ENCODE data around the gene WNT6.

The WNT6 gene

DNA sequence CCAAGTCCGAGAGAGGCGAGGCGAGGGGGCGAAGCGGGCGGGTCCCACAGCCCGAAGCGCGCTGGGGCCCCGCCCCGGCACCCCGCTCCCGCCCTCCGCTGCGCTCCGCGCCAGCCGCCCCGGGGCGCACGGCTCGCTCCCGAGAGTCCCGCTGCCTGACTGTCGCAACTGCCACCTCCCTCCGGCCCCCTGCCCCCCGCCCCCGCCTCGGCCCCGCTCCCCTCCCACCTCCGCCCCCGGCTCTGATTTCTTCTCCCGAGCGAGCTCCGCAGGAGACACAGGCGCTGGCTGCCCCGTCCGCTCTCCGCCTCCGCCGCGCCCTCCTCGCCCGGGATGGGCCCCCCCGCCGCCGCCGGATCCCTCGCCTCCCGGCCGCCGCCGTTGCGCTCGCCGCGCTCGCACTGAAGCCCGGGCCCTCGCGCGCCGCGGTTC is at the start of gene WNT6:
WNT6 (plus strand) TSS at position 250 of the 432 bp plus-strand sequence. CDS start 233 bp downstream, outside the sequence.
- Histone ChIP-seq H3K4me3 (ENCODE audit: low read depth, low read length) (no peak within 1 kb of the TSS), H2AFZ (ENCODE audit: low read length, unreplicated experiment) (no peak within 1 kb of the TSS), H3K79me2 (ENCODE audit: control insufficient read depth, insufficient read depth, low read length, unreplicated experiment) (no peaks in the 10 kb centered on the region), H3K27me3 (ENCODE audit: insufficient read depth, low read length) (peaks cover 71% of the 10 kb centered on the region), H3K27ac (ENCODE audit: low read depth, low read length) (no peak within 1 kb of the TSS), H3K36me3 (ENCODE audit: insufficient read depth, low read length) (no peaks in the 10 kb centered on the region), H3K4me1 (ENCODE audit: control insufficient read depth, insufficient read depth, low read length, unreplicated experiment) (no peaks in the 10 kb centered on the region)

DNA sequence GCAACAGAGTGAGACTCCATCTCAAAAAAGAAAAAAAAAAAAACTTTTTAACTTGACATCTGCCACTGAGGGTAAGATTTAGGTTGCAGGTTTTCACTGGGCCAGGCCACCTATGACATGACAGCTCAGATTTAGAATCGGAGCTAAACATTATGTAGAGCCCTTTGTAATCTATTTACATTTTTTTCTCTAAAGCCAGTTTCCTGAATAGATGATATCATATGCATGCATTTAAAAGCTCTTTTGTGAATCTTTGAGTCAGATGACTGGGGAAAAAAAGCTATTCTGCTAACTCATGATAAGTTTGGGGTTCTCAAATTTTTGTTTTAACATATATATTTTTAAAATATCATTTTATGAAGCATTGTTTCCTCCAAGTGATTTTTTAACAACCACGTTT is 49.3 kb upstream of the WNT6 start:
- H3K4me1 ChIP-seq (ENCODE audit: control insufficient read depth, insufficient read depth, low read length, unreplicated experiment), result peaks cover 19% of the 10 kb centered on the region
- H3K27me3 ChIP-seq (ENCODE audit: insufficient read depth, low read length), result no peaks in the 10 kb centered on the region
- H3K79me2 ChIP-seq (ENCODE audit: control insufficient read depth, insufficient read depth, low read length, unreplicated experiment), result no peaks in the 10 kb centered on the region
- no peak overlapping the region for H2AFZ ChIP-seq (ENCODE audit: low read length, unreplicated experiment)
- H3K4me3 ChIP-seq (ENCODE audit: low read depth, low read length), result no peak overlapping the region
- no peak overlapping the region for H3K27ac ChIP-seq (ENCODE audit: low read depth, low read length)
- no peaks in the 10 kb centered on the region for H3K36me3 ChIP-seq (ENCODE audit: insufficient read depth, low read length)

DNA sequence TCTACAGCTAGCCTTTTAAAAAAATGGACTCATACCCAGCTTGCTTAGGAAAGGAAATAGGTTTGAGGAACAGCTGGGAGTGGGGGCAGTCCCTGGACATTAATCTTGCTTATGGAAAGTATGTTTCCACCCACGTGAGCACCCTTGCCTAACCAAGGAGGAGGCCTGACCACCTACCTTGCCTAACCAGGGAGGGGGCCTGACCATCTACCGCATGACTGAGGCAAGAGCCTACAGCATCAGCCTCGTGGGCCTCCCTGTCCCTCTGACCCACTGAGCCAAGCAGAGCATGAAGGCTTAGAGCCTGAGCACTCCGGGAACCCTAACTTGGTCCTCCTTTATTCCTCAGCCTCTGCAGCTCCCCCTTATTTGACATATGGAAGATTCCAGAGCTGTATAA is 48.2 kb upstream of the WNT6 start:
- Histone ChIP-seq H3K36me3 (ENCODE audit: insufficient read depth, low read length) (no peaks in the 10 kb centered on the region), H3K27ac (ENCODE audit: low read depth, low read length) (no peak overlapping the region), H2AFZ (ENCODE audit: low read length, unreplicated experiment) (no peak overlapping the region), H3K4me1 (ENCODE audit: control insufficient read depth, insufficient read depth, low read length, unreplicated experiment) (peaks cover 10% of the 10 kb centered on the region), H3K27me3 (ENCODE audit: insufficient read depth, low read length) (no peaks in the 10 kb centered on the region), H3K79me2 (ENCODE audit: control insufficient read depth, insufficient read depth, low read length, unreplicated experiment) (no peaks in the 10 kb centered on the region), H3K4me3 (ENCODE audit: low read depth, low read length) (no peak overlapping the region)

DNA sequence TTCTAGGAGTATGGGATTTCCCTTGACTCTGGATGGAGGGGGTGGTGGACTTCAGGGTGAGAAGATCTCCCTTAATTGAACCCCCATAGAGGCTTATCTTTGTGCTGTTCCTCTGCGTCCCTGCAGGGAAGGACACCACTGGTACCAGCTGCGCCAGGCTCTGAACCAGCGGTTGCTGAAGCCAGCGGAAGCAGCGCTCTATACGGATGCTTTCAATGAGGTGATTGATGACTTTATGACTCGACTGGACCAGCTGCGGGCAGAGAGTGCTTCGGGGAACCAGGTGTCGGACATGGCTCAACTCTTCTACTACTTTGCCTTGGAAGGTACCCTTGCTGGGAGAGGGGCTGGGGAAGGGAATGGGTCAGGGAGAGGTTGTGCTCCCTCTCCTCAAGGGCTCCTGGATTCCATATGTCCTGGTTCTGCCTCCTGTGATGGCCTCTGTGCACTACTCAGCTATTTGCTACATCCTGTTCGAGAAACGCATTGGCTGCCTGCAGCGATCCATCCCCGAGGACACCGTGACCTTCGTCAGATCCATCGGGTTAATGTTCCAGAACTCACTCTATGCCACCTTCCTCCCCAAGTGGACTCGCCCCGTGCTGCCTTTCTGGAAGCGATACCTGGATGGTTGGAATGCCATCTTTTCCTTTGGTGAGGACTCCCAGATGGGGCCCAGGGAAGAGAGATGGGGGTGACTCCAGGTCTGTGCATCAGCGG is 47.3 kb upstream of the WNT6 start:
- H3K79me2 ChIP-seq (ENCODE audit: control insufficient read depth, insufficient read depth, low read length, unreplicated experiment), result no peaks in the 10 kb centered on the region
- H2AFZ ChIP-seq (ENCODE audit: low read length, unreplicated experiment), result no peak overlapping the region
- H3K4me1 ChIP-seq (ENCODE audit: control insufficient read depth, insufficient read depth, low read length, unreplicated experiment), result peaks cover 4% of the 10 kb centered on the region
- H3K27me3 ChIP-seq (ENCODE audit: insufficient read depth, low read length), result no peaks in the 10 kb centered on the region
- H3K4me3 ChIP-seq (ENCODE audit: low read depth, low read length), result no peak overlapping the region
- no peak overlapping the region for H3K27ac ChIP-seq (ENCODE audit: low read depth, low read length)
- H3K36me3 ChIP-seq (ENCODE audit: insufficient read depth, low read length), result no peaks in the 10 kb centered on the region

DNA sequence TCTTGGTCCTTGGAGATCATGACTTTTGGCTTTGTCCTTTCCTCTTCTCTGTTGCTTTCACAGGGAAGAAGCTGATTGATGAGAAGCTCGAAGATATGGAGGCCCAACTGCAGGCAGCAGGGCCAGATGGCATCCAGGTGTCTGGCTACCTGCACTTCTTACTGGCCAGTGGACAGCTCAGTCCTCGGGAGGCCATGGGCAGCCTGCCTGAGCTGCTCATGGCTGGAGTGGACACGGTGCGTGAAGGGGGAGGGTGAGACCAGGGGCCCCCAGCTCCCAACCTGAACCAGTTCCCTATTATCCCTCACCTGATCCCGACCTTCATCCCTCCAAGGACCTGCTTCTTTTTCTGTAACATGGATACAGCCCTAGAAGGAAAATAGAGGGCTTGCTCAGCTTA is 46.7 kb upstream of the WNT6 start:
- Histone ChIP-seq H3K27ac (ENCODE audit: low read depth, low read length) (no peak overlapping the region), H3K4me1 (ENCODE audit: control insufficient read depth, insufficient read depth, low read length, unreplicated experiment) (no peaks in the 10 kb centered on the region), H3K4me3 (ENCODE audit: low read depth, low read length) (no peak overlapping the region), H3K36me3 (ENCODE audit: insufficient read depth, low read length) (no peaks in the 10 kb centered on the region), H3K79me2 (ENCODE audit: control insufficient read depth, insufficient read depth, low read length, unreplicated experiment) (no peaks in the 10 kb centered on the region), H2AFZ (ENCODE audit: low read length, unreplicated experiment) (no peak overlapping the region), H3K27me3 (ENCODE audit: insufficient read depth, low read length) (no peaks in the 10 kb centered on the region)

DNA sequence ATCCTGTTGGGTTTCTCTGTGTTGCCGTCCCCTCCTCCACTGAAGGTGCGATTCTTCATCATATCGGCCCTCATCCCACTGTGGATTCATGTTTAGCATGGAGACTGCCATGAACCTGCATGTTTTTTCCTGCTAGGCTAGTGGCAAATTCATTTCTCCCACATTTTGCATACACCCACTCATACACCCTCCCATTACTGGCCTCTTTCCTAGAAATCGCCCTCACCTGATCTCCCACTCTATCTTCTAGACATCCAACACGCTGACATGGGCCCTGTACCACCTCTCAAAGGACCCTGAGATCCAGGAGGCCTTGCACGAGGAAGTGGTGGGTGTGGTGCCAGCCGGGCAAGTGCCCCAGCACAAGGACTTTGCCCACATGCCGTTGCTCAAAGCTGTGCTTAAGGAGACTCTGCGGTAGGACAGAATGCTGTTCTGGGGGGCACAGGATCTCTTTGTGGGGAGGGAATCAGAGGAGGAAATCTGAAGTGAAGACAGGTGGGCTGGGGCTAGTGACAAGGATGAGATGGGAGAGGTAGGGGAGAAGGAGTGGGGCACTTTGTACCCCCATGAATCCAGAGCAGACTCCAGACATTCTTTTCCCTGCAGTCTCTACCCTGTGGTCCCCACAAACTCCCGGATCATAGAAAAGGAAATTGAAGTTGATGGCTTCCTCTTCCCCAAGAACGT is 45.7 kb upstream of the WNT6 start:
- no peak overlapping the region for H3K4me3 ChIP-seq (ENCODE audit: low read depth, low read length)
- H3K79me2 ChIP-seq (ENCODE audit: control insufficient read depth, insufficient read depth, low read length, unreplicated experiment), result no peaks in the 10 kb centered on the region
- H3K36me3 ChIP-seq (ENCODE audit: insufficient read depth, low read length), result no peaks in the 10 kb centered on the region
- no peak overlapping the region for H3K27ac ChIP-seq (ENCODE audit: low read depth, low read length)
- no peaks in the 10 kb centered on the region for H3K4me1 ChIP-seq (ENCODE audit: control insufficient read depth, insufficient read depth, low read length, unreplicated experiment)
- H3K27me3 ChIP-seq (ENCODE audit: insufficient read depth, low read length), result no peaks in the 10 kb centered on the region
- no peak overlapping the region for H2AFZ ChIP-seq (ENCODE audit: low read length, unreplicated experiment)

DNA sequence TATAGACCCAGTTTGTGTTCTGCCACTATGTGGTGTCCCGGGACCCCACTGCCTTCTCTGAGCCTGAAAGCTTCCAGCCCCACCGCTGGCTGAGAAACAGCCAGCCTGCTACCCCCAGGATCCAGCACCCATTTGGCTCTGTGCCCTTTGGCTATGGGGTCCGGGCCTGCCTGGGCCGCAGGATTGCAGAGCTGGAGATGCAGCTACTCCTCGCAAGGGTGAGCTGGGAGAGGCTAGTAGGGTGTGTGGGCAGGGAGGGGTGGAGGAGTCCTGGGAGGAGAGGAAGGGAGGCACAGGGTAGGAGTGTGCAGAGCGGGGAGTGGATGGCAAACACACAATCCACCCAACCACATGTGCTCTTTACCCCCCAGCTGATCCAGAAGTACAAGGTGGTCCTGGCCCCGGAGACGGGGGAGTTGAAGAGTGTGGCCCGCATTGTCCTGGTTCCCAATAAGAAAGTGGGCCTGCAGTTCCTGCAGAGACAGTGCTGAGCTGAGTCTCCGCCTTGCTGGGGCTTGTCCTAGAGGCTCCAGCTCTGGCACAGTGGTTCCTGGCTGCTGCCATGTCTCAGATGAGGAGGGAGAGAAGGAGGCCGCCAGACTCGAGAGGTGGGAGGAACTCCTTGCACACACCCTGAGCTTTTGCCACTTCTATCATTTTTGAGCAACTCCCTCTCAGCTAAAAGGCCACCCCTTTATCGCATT is 44.9 kb upstream of the WNT6 start:
- no peaks in the 10 kb centered on the region for H3K27me3 ChIP-seq (ENCODE audit: insufficient read depth, low read length)
- no peaks in the 10 kb centered on the region for H3K36me3 ChIP-seq (ENCODE audit: insufficient read depth, low read length)
- no peak overlapping the region for H3K4me3 ChIP-seq (ENCODE audit: low read depth, low read length)
- no peaks in the 10 kb centered on the region for H3K4me1 ChIP-seq (ENCODE audit: control insufficient read depth, insufficient read depth, low read length, unreplicated experiment)
- no peak overlapping the region for H3K27ac ChIP-seq (ENCODE audit: low read depth, low read length)
- no peak overlapping the region for H2AFZ ChIP-seq (ENCODE audit: low read length, unreplicated experiment)
- no peaks in the 10 kb centered on the region for H3K79me2 ChIP-seq (ENCODE audit: control insufficient read depth, insufficient read depth, low read length, unreplicated experiment)

DNA sequence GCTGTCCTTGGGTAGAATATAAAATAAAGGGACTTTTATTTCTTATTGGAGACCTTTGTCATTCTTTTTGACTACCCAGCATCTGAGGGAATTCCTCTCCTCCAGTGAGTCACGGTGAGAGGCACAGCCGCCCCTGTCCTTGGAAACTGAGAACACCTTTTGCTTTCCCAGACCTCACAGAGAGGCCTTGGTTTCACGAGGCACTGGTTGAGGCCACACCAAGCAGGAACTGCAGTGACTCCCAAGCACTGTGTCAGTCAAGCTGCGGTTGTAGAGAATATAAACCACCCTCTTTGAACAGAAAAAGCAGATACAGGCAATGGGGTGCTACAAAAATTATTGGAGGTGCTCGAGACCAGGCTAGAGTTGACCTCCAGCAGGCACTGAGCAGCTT is 44.4 kb upstream of the WNT6 start:
- Histone ChIP-seq H3K4me1 (ENCODE audit: control insufficient read depth, insufficient read depth, low read length, unreplicated experiment) (no peaks in the 10 kb centered on the region), H3K27me3 (ENCODE audit: insufficient read depth, low read length) (no peaks in the 10 kb centered on the region), H3K36me3 (ENCODE audit: insufficient read depth, low read length) (no peaks in the 10 kb centered on the region), H2AFZ (ENCODE audit: low read length, unreplicated experiment) (no peak overlapping the region), H3K79me2 (ENCODE audit: control insufficient read depth, insufficient read depth, low read length, unreplicated experiment) (no peaks in the 10 kb centered on the region), H3K27ac (ENCODE audit: low read depth, low read length) (no peak overlapping the region), H3K4me3 (ENCODE audit: low read depth, low read length) (no peak overlapping the region)

DNA sequence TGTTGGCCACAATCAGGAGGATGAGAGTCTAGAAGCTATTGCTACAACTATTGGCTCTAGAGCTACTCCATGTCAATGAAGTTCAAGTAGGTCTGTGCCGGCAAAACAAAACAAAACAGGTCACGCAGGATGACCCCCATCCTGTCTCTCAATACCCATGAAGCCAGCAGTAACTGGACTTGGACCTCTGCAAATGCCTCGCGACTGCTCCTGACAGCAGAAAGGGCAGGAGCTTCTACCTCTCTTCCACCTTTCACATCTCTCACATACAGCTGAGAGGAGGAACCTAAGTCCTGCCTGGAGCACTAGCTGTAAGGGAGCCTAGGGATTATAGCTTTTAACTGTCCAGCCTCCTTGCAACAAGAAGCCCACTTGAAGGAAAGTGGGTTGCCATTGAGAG is 44.0 kb upstream of the WNT6 start:
- Histone ChIP-seq H3K27ac (ENCODE audit: low read depth, low read length) (no peak overlapping the region), H3K4me3 (ENCODE audit: low read depth, low read length) (no peak overlapping the region), H2AFZ (ENCODE audit: low read length, unreplicated experiment) (no peak overlapping the region), H3K27me3 (ENCODE audit: insufficient read depth, low read length) (no peaks in the 10 kb centered on the region), H3K79me2 (ENCODE audit: control insufficient read depth, insufficient read depth, low read length, unreplicated experiment) (no peaks in the 10 kb centered on the region), H3K36me3 (ENCODE audit: insufficient read depth, low read length) (no peaks in the 10 kb centered on the region), H3K4me1 (ENCODE audit: control insufficient read depth, insufficient read depth, low read length, unreplicated experiment) (peaks cover 3% of the 10 kb centered on the region)

DNA sequence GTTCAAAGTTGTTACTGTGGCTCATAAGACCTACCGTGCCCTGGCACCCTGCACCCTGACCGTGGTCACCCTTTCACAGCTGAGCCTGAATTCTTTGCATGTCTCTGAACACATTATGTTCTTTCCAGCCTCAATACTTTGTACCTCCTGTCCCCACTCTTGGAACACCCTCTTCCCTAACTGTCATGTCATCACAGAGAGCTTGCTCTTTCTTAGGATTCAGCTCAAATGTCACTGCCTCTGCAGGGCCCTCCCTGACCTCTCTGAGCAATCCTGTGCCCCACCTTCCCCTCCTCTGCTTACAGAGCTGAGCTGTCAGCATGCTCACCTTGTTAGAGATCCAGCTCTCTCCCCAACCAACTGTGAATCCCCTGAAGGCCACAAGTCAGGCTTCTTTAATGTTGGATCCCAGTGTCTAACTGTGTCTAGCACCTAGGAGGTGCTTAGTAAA is 43.0 kb upstream of the WNT6 start:
- no peak overlapping the region for H3K27ac ChIP-seq (ENCODE audit: low read depth, low read length)
- H2AFZ ChIP-seq (ENCODE audit: low read length, unreplicated experiment), result no peak overlapping the region
- H3K4me3 ChIP-seq (ENCODE audit: low read depth, low read length), result no peak overlapping the region
- peaks cover 3% of the 10 kb centered on the region for H3K4me1 ChIP-seq (ENCODE audit: control insufficient read depth, insufficient read depth, low read length, unreplicated experiment)
- H3K27me3 ChIP-seq (ENCODE audit: insufficient read depth, low read length), result no peaks in the 10 kb centered on the region
- H3K36me3 ChIP-seq (ENCODE audit: insufficient read depth, low read length), result no peaks in the 10 kb centered on the region
- H3K79me2 ChIP-seq (ENCODE audit: control insufficient read depth, insufficient read depth, low read length, unreplicated experiment), result no peaks in the 10 kb centered on the region
